IMR-90 (cell line): ENCODE measurements around the gene DAB1. TPM values are rescaled to one million over a fixed set of nuclear protein-coding genes. Genes with fewer than 3 reads are reported as not detected.

ENCODE experiments used
- ATAC-seq: fragments of 200-7000 bp; cut with Tn5 transposase; 2 replicates; pipeline ENCODE4 v1.9.1; 2020; ENCODE audit warnings: low read depth, mild to moderate bottlenecking, moderate library complexity
- BruUV-seq: library from RNA; stranded (reverse); fragments of 400-500 nt; replicated peaks from 2 replicates; lab custom pipeline; 2021; lab: Mats Ljungman, UMichigan
- CTCF ChIA-PET: fragments of 300-600 bp; formaldehyde crosslinking; extraction: SDS; loops from one replicate; lab custom pipeline; 2021; ENCODE audit warnings: antibody characterized with exemption; lab: Yijun Ruan, JAX
- POLR2A ChIA-PET: fragments of 300-600 bp; sonication (Branson Sonifier 250); formaldehyde crosslinking; loops from one replicate; lab custom pipeline; 2022; ENCODE audit warnings: antibody characterized with exemption; ENCODE audit not compliant: unreplicated experiment; lab: Charles Lee
- DNase-seq: peaks from one replicate; pipeline ENCODE4 v3.0.0; 2013
- H2AFZ ChIP-seq: replicated peaks from 2 replicates; pipeline ENCODE3; 2013; ENCODE audit warnings: low read length, mild to moderate bottlenecking; ENCODE audit not compliant: poor library complexity
- H2AK5ac ChIP-seq: 2 replicates; pipeline ENCODE4 v1.6.1; 2013; ENCODE audit warnings: low read depth, low read length, inconsistent platforms
- H2AK9ac ChIP-seq: replicated peaks from 2 replicates; pipeline ENCODE3; 2013; ENCODE audit warnings: mild to moderate bottlenecking, low read depth, low read length, moderate library complexity; ENCODE audit not compliant: poor library complexity
- H2BK120ac ChIP-seq: 2 replicates; pipeline ENCODE4 v1.6.1; 2013; ENCODE audit warnings: low read depth, low read length, inconsistent platforms
- H2BK15ac ChIP-seq: 3 replicates; pipeline ENCODE4 v1.6.1; 2013; ENCODE audit warnings: low read depth, low read length, inconsistent platforms
- H2BK20ac ChIP-seq: 2 replicates; pipeline ENCODE4 v1.6.1; 2013; ENCODE audit warnings: low read depth, mild to moderate bottlenecking, inconsistent platforms, low read length, moderate library complexity
- H2BK5ac ChIP-seq: 2 replicates; pipeline ENCODE4 v1.6.1; 2013; ENCODE audit warnings: mild to moderate bottlenecking, low read depth, low read length, inconsistent platforms; ENCODE audit not compliant: poor library complexity, severe bottlenecking
- H3K14ac ChIP-seq: replicated peaks from 2 replicates; pipeline ENCODE4 v1.6.1; 2013; ENCODE audit warnings: low read depth, low read length, inconsistent platforms
- H3K18ac ChIP-seq: 2 replicates; pipeline ENCODE4 v1.6.1; 2013; ENCODE audit warnings: low read depth, low read length, control low read depth
- H3K23ac ChIP-seq: 2 replicates; pipeline ENCODE4 v1.6.1; 2013; ENCODE audit warnings: low read depth, low read length, inconsistent platforms
- H3K27ac ChIP-seq: 2 replicates; pipeline ENCODE4 v1.5.1; 2013; ENCODE audit warnings: mild to moderate bottlenecking, control low read depth, low read length; ENCODE audit not compliant: insufficient read depth
- H3K27me3 ChIP-seq: 2 replicates; pipeline ENCODE4 v1.6.1; 2013; ENCODE audit warnings: low read length; ENCODE audit not compliant: control insufficient read depth, insufficient read depth
- H3K36me3 ChIP-seq: 2 replicates; pipeline ENCODE4 v1.6.1; 2013; ENCODE audit warnings: low read length, mixed read lengths; ENCODE audit not compliant: control insufficient read depth, insufficient read depth
- H3K4ac ChIP-seq: 2 replicates; pipeline ENCODE4 v1.6.1; 2013; ENCODE audit warnings: low read depth, low read length, inconsistent platforms
- H3K4me1 ChIP-seq: 2 replicates; pipeline ENCODE4 v1.6.1; 2013; ENCODE audit warnings: low read length, mixed read lengths; ENCODE audit not compliant: control insufficient read depth, insufficient read depth
- H3K4me2 ChIP-seq: 2 replicates; pipeline ENCODE4 v1.6.1; 2013; ENCODE audit warnings: low read depth, mild to moderate bottlenecking, control low read depth, low read length, moderate library complexity
- H3K4me3 ChIP-seq: 2 replicates; pipeline ENCODE4 v1.5.1; 2013; ENCODE audit warnings: low read depth, mild to moderate bottlenecking, control low read depth, low read length, moderate library complexity; ENCODE audit not compliant: insufficient read depth
- H3K56ac ChIP-seq: 2 replicates; pipeline ENCODE4 v1.6.1; 2013; ENCODE audit warnings: low read length, inconsistent platforms; ENCODE audit not compliant: insufficient read depth; ENCODE audit errors: extremely low read depth
- H3K79me1 ChIP-seq, 2 experiments: 2 replicates each; pipeline ENCODE4 v1.6.1; 2013; ENCODE audit warnings: low read length in 2 of 2, inconsistent platforms in 1 of 2, low read depth in 1 of 2
- H3K9ac ChIP-seq: 2 replicates; pipeline ENCODE4 v1.6.1; 2013; ENCODE audit warnings: low read depth, low read length, control low read depth
- H3K9me1 ChIP-seq: 2 replicates; pipeline ENCODE4 v1.6.1; 2013; ENCODE audit warnings: low read length, inconsistent platforms; ENCODE audit not compliant: insufficient read depth
- H3K9me3 ChIP-seq: 2 replicates; pipeline ENCODE4 v1.6.1; 2013; ENCODE audit warnings: low read length; ENCODE audit not compliant: control insufficient read depth, insufficient read depth
- H4K20me1 ChIP-seq: 2 replicates; pipeline ENCODE4 v1.6.1; 2013; ENCODE audit warnings: low read length, inconsistent platforms; ENCODE audit not compliant: insufficient read depth
- H4K5ac ChIP-seq: 2 replicates; pipeline ENCODE4 v1.6.1; 2013; ENCODE audit warnings: mild to moderate bottlenecking, low read depth, low read length, control low read depth
- H4K8ac ChIP-seq, 2 experiments: 2 replicates each; pipeline ENCODE4 v1.6.1; 2013; ENCODE audit warnings: low read depth in 2 of 2, low read length in 2 of 2, control low read depth in 1 of 2, inconsistent platforms in 1 of 2
- H4K91ac ChIP-seq: 2 replicates; pipeline ENCODE4 v1.6.1; 2013; ENCODE audit warnings: low read depth, low read length, inconsistent platforms; ENCODE audit not compliant: insufficient read depth
- BHLHE40 ChIP-seq: fragments of 150-350 bp; IDR thresholded peaks from 2 replicates; pipeline ENCODE4 v1.6.1; 2016; ENCODE audit warnings: mild to moderate bottlenecking, low read depth, low read length
- CEBPB ChIP-seq: IDR thresholded peaks from 2 replicates; pipeline ENCODE4 v1.6.1; 2012; ENCODE audit warnings: low read depth, low read length, improper control_type of control experiment
- FOS ChIP-seq: fragments of 150-350 bp; IDR thresholded peaks from 2 replicates; pipeline ENCODE4 v1.6.1; 2016; ENCODE audit warnings: low read depth, low read length
- MAZ ChIP-seq: IDR thresholded peaks from 2 replicates; pipeline ENCODE4 v1.6.1; 2012; ENCODE audit warnings: low read depth, mild to moderate bottlenecking, low read length, improper control_type of control experiment, moderate library complexity, borderline replicate concordance
- MXI1 ChIP-seq: IDR thresholded peaks from 2 replicates; pipeline ENCODE4 v1.6.1; 2012; ENCODE audit warnings: low read depth, mild to moderate bottlenecking, low read length, moderate library complexity, borderline replicate concordance
- NFE2L2 ChIP-seq: fragments of 150-350 bp; IDR thresholded peaks from 2 replicates; pipeline ENCODE4 v1.6.1; 2016; ENCODE audit warnings: low read depth, mild to moderate bottlenecking, low read length
- POLR2A ChIP-seq: IDR thresholded peaks from 2 replicates; pipeline ENCODE4 v1.6.1; 2012; ENCODE audit warnings: mild to moderate bottlenecking, low read depth, low read length
- RAD21 ChIP-seq: IDR thresholded peaks from 2 replicates; pipeline ENCODE4 v1.6.1; 2012; ENCODE audit warnings: low read length, improper control_type of control experiment
- RCOR1 ChIP-seq: IDR thresholded peaks from 2 replicates; pipeline ENCODE4 v1.6.1; 2012; ENCODE audit warnings: mild to moderate bottlenecking, low read length, improper control_type of control experiment; ENCODE audit not compliant: insufficient replicate concordance
- WGBS, 2 experiments: methylation state at CpG; one replicate each; pipeline versions ENCODE4 v1.1.5 to v1.1.7; 2013; ENCODE audit warnings: missing lambda C conversion rate in 2 of 2; ENCODE audit not compliant: insufficient read length in 1 of 2; ENCODE audit errors: extremely low coverage in 2 of 2; 5-methylcytosine and 5-hydroxymethylcytosine counted together
- dilution Hi-C: fragments of 300-500 bp; cut with HindIII; formaldehyde crosslinking; loops from one replicate; pipeline ENCODE4 v1.14.3; 2018; ENCODE audit warnings: low sequenced_read_pairs; ENCODE audit not compliant: unreplicated experiment
- in situ Hi-C: fragments of 300-500 bp; cut with MboI; formaldehyde crosslinking; loops from 3 replicates; pipeline ENCODE4 v1.14.3; 2019; ENCODE audit warnings: low sequenced_read_pairs, inconsistent platforms, mixed read lengths
- intact Hi-C: fragments of 100-400 bp; cut with micrococcal nuclease; formaldehyde crosslinking; loops from 2 replicates; pipeline ENCODE4 v1.10.0; 2022
- polyA plus RNA-seq, 3 experiments: library from polyadenylated mRNA; depleted of rRNA; stranded (reverse); fragments of >200 nt; gene quantifications; 2 replicates each; pipeline ENCODE4 v1.2.3, GENCODE V29; 2012; ENCODE audit warnings: low replicate concordance in 1 of 3
- total RNA-seq: library from RNA; depleted of rRNA; stranded (reverse); fragments of >200 nt; gene quantifications from 2 replicates; pipeline ENCODE4 v1.2.3, GENCODE V29; 2012
- TF ChIP-seq, protein P1 (sequence below): fragments of 150-350 bp; IDR thresholded peaks from 2 replicates; pipeline ENCODE4 v1.6.1; 2017; ENCODE audit warnings: mild to moderate bottlenecking, antibody characterized with exemption, low read length, low read depth
- TF ChIP-seq, protein P2 (sequence below): conservative IDR thresholded peaks from 2 replicates; pipeline ENCODE4 v1.5.1; 2012; ENCODE audit warnings: mild to moderate bottlenecking, low read depth, low read length, improper control_type of control experiment

Gene DAB1
- total and polyA plus RNA-seq, 2 of the 4 experiments (the other 2 are of a cell fraction) = 0.18 to 0.41 TPM

DNA sequence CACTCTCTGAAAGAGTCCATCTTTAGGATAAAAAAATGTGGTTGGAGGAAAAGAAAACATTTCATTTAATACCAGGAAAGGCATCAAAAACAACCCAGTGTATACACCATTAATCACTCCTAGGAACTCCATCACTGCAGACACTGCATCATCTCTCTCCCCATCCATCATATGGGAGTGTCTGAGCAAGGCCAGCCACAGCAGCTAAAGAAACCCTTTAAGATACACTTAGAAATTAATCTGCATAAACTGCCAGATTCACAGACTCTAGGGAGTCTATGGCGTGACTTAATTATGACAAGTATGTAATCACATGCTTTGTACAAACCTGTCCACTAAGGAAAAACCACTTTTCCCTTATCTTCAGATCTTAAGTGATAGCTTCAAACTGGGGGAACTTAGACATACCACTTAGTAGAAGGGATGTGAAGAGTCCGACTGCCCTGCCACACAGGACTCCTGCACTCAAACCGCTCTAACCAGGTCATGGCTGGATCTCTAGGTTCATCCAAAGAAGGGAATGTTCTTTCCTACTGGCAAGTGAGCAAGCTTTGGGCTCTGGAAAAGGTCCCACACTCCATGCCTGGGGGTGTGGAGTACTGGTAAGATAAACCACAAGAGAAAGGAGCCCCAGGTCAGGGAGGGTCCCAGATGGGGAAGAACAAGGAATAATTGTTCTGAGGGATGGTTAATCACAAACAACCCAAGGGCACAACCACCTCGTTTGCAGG lies 397.1 kb downstream of the DAB1 start:
- Histone ChIP-seq H2BK5ac (no peak overlapping the region), H3K23ac (no peak overlapping the region), H3K36me3 (no peaks in the 10 kb centered on the region), H3K79me1 (no peaks in the 10 kb centered on the region), H3K27me3 (no peaks in the 10 kb centered on the region), H2BK15ac (no peak overlapping the region), H4K8ac (no peak overlapping the region), H2AFZ (no peak overlapping the region), H2BK120ac (no peak overlapping the region), H3K4me2 (no peak overlapping the region), H2BK20ac (no peak overlapping the region), H3K56ac (no peak overlapping the region), H4K20me1 (no peaks in the 10 kb centered on the region), H4K91ac (no peak overlapping the region), H3K18ac (no peak overlapping the region), H2AK5ac (no peak overlapping the region), H2AK9ac (no peak overlapping the region), H3K4me1 (no peaks in the 10 kb centered on the region; the same call in 1 of the 2 replicates), H3K4ac (no peak overlapping the region), H3K4me3 (no peak overlapping the region), H3K9ac (no peak overlapping the region), H3K14ac (no peak overlapping the region), H3K9me1 (no peaks in the 10 kb centered on the region), H3K9me3 (no peaks in the 10 kb centered on the region), H3K27ac (no peak overlapping the region), H4K5ac (no peak overlapping the region)
- POLR2A ChIA-PET = no interaction called here
- no peak for TF ChIP-seq CEBPB
- no peak for TF ChIP-seq RAD21
- no peak for TF ChIP-seq RCOR1
- TF ChIP-seq MXI1 = no peak
- no peak for TF ChIP-seq POLR2A
- TF ChIP-seq NFE2L2 = no peak
- no peak for TF ChIP-seq MAZ
- TF ChIP-seq FOS = no peak
- TF ChIP-seq, protein P1, sequence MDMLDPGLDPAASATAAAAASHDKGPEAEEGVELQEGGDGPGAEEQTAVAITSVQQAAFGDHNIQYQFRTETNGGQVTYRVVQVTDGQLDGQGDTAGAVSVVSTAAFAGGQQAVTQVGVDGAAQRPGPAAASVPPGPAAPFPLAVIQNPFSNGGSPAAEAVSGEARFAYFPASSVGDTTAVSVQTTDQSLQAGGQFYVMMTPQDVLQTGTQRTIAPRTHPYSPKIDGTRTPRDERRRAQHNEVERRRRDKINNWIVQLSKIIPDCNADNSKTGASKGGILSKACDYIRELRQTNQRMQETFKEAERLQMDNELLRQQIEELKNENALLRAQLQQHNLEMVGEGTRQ = no peak
- TF ChIP-seq, protein P2, sequence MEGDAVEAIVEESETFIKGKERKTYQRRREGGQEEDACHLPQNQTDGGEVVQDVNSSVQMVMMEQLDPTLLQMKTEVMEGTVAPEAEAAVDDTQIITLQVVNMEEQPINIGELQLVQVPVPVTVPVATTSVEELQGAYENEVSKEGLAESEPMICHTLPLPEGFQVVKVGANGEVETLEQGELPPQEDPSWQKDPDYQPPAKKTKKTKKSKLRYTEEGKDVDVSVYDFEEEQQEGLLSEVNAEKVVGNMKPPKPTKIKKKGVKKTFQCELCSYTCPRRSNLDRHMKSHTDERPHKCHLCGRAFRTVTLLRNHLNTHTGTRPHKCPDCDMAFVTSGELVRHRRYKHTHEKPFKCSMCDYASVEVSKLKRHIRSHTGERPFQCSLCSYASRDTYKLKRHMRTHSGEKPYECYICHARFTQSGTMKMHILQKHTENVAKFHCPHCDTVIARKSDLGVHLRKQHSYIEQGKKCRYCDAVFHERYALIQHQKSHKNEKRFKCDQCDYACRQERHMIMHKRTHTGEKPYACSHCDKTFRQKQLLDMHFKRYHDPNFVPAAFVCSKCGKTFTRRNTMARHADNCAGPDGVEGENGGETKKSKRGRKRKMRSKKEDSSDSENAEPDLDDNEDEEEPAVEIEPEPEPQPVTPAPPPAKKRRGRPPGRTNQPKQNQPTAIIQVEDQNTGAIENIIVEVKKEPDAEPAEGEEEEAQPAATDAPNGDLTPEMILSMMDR = no peak
- no peak for TF ChIP-seq BHLHE40
- CTCF ChIA-PET = no interaction called here
- dilution Hi-C loops (no loop called here), in situ Hi-C loops (no loop called here), intact Hi-C loops (no loop called here)
- no peak for DNase-seq
- BruUV-seq = no TSS peak
- WGBS, 2 experiments = no CpG with 5 or more reads among the region's 4 CpGs
- peak; percentile 35; the same call in 1 of the 2 replicates for ATAC-seq
